SHP77 treated with DMSO at 0.1 percent for 48 hours (cell line): ENCODE results near the gene CCDC106.
A peak's percentile ranks its signal among the peaks of the same experiment; 100 is the strongest.

Experiments used
- DNase-seq: peaks from one replicate; lab custom pipeline; 2025; lab: John Stamatoyannopoulos, UW

Gene CCDC106

DNA sequence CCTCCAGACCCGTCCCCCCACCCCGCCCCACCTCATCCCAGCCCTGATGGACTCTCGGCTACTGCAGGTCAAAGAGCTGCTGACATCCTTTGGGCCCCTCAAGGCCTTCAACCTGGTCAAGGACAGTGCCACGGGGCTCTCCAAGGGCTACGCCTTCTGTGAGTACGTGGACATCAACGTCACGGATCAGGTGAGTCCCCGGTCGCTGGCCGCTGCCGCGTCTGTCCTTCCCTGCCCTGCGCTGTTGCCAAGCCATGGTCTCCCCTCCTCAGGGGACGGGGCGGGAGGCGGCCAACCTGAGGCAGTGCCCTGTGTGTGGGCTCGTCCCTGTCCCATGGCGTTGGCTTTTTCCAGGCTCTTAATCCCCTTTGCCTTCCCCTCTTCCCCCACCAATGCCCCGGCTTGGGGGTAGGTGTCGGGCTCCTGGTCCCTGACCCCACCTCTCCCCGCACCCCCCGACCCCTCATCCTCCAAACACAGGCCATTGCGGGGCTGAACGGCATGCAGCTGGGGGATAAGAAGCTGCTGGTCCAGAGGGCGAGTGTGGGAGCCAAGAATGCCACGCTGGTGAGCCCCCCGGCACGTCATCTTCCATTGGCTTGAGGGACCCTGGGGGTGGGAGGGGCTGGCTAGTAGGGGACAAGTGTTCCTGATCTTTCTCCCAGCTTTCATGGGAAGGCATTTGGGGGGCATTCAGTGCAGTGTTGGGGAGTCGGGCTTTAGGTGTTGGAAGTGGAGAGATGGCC lies 20.8 kb downstream of the CCDC106 start:
- no peak for DNase-seq

DNA sequence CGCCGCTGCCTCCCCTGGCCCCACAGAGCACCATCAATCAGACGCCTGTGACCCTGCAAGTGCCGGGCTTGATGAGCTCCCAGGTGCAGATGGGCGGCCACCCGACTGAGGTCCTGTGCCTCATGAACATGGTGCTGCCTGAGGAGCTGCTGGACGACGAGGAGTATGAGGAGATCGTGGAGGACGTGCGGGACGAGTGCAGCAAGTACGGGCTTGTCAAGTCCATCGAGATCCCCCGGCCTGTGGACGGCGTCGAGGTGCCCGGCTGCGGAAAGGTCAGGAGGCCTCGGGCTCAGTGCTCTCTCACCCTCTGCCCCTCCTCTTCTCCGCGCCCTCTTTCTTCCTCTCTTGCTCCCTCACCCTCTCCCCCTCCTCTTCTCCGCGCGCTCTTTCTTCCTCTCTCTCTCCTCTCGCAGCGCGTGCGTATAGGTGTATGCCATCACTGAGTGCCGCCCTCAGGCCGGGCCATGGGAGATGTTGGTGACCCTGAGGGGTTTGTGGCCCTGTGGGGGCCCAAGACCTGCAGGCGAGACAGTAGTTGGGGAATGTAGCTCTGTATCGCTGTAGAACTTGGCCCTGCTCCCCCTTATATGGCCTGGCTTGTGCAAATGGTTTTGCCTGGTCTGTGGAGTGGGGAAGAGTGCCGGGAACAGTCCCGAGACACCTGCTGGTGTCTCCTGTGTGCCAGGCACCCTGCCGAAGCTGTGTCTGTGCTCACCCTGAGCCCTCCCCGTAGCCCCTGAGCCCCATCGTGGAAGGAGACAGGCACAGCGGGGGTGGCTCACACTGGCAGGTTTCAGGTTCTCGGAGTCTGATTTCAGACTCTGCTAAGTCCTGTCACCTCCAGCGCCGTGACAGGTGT lies 21.6 kb downstream of the CCDC106 start:
- no peak for DNase-seq

DNA sequence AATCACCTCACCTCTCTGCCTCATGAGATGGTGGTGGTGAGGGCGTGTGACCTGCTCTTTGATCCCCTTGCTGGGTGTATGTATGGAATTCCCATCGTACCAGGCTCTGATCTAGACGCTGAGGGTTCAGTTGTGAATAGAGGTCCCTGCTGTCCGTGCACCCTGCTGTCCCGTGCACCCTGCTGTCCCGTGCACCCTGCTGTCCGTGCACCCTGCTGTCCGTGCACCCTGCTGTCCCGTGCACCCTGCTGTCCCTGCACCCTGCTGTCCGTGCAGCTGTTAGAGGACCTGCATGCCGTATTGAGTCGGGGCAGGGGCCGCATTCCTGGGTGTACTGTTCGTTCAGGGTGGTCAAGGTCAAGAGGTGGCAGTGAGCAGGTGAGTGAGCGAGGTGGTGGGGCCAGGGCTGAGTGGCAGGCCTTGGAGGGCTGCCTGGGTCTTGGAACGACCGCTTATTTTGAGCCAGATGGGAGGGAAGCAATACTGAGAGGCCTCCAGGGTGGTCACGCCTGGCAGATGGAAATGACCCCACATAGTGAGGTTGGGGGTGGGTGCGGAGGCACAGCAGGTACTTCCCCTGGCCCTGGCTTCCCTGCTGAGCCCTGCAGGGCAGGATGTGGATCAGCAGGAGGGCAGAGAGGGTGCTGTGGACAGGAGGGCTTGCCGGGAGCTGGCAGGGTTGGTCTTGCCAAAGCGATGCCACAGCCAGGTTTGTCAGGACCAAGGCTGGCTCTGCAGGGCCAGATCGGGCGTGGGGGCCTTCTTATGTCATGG lies 22.5 kb downstream of the CCDC106 start:
- DNase-seq = no peak

DNA sequence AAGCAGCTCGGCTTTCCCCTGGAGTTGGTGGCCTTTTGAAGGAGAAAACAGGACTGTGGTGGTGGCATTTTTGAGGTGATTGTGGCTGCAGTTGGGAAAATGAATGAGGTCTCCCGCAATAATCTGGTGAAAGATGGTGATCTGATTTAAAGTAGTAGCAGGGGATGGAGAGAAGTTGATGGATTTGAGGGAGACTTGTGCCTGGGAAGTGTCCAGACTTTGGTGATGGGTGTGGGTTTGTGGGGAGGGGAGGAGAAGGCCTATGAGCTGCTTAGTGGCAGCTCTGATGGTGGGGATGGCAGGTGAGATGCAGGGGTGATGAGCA lies 23.0 kb downstream of the CCDC106 start:
- DNase-seq = no peak

GRCh38 chr19:55672418-55672817 lies 24.4 kb downstream of the CCDC106 start:
- DNase-seq = no peak

DNA sequence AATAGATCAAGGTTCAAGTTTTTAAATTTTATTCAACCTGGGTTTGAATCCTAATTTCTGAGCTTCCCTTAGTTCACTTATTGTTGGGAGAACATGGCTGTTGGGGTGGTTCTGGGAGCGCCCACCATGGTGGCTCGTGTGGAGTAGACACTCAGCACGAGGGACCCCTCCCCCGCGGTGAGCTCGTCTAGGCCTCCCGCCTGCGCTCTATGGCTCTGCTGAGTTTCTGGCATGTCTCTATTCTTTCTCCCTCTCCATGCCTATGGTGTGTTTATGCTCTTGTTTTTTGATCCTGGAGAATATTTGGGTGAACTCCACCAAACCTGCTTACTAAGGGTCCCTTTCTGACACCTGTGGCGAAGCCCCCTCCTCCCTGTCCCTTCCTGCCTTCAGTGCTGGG lies 25.5 kb downstream of the CCDC106 start:
- DNase-seq = no peak

- no peak for DNase-seq
Measured at GRCh38 chr19:55673889-55674288, 25.9 kb downstream of the CCDC106 start.

- DNase-seq = no peak
Measured at GRCh38 chr19:55674459-55674840, 26.4 kb downstream of the CCDC106 start.

DNA sequence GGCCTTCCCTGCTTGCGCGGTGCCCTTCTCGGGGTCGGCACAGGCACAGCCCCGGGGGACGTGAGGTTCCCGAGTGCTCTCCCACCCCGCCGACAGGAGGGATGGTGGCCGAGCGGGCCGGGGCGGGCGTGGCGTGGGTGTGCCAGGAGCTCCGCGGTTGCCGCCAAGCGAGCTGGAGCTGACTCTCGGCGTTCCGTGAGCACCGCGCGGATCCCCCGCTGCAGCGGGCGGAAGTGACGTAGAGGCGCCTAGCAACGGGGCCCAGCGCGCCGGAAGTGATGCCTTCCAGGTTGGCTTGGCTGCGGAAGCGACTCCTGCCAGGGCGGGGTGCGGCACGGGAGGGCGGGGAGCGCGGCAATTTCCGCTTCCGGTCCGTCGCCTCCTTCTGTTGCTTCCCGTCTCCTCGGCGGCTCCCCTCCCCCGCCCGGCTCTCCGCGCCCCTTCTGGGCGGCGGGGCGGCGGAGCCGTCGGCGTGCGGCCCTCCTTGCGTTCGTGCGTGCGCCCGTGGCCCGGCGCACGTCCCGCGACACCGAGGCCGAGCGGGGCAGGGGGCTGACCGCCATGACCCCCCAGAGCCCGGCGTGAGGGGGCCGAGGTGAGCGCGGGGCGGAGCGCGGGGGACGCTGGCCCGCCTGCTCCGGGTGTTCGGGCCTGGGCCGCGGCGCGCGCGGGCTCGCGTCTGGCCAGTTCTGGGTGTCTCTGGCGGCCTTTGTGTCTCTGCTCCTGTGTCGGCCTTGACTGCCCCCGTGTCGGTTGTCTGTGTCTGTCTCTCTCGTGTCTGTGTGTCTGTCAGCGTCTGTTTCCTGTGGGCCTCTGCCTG lies 27.0 kb downstream of the CCDC106 start, which contains the start of gene EPN1:
TSS of gene EPN1 (plus strand) at position 386 of the 820 bp plus-strand sequence. CDS start 3,402 bp downstream, outside the sequence.
- DNase-seq = peak; percentile 87

GRCh38 chr19:55675661-55676354 lies 27.8 kb downstream of the CCDC106 start:
- DNase-seq = no peak

DNA sequence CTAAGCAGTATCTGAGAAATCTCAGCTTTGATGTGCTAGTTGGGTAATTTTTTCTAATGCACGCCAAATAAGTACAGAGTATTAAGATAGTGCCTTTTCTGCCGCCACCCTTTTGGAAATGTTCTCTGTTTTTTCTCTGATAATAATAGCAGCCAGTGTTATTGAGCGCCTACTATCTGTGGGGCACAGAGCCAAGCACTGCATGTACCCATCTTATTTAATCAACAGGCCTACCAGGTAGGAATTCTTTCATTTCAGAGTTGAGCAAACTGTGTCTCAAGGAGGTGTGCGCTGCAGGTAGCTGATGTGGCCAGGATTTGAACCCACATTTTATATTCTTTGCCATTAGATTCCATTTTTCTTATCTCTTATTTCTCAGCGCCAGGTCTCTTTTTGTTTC lies 28.4 kb downstream of the CCDC106 start:
- DNase-seq = no peak

DNA sequence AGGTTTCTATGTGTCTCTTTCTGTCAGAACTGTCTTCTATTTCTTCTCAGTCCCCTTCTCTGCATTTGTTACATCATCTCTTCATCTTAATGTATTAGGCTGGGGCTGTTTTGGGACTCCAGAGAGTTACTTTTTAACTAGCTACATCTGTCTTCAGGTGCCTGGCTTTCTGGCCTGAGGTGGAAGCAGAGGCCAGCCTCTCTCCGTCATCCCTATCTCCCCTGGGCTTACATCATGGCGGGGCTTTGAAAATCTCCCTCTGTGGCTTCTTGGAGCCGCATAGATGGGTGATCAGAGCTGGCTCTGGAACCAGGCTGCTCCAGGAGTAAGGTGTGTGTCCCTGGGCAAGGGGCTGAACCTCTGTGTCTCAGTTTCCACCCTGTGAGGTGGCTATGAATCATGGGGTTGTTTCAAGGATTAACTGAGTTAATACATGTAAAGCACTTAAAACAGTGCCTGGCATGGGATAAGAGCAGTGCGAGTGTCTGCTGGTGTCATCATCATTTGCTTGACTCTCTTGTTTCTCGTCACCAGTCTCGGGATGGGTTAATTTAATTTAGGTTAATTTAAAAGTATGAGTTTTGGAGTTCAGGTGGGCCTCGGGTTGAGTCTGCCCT lies 29.0 kb downstream of the CCDC106 start:
- DNase-seq = no peak

DNA sequence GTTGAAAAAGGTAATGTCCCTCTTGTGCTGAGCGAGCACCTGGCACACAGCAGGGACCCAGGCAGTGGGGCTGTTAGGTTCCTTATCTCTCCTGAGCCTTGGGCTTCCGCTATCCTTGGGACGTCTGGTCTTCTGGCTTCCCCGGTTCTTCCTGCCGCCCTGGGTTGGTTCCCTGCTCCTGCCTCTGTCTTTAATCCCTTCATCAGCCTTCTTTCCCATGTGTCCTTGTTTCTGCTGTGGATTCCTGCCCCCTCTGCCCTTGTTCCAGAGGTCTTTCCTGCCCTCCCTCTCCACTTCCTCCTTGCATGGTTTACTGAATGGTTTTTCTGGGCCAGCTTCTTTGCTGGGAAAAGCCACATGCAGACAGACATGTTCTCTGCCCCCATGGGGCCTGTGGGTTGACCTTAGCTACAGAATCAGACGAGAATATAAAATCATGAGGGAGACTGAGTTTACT lies 29.6 kb downstream of the CCDC106 start:
- no peak for DNase-seq

GRCh38 chr19:55678121-55678671 lies 30.2 kb downstream of the CCDC106 start:
- no peak for DNase-seq

- DNase-seq = no peak
Measured at GRCh38 chr19:55679343-55680257, 31.6 kb downstream of the CCDC106 start.

DNA sequence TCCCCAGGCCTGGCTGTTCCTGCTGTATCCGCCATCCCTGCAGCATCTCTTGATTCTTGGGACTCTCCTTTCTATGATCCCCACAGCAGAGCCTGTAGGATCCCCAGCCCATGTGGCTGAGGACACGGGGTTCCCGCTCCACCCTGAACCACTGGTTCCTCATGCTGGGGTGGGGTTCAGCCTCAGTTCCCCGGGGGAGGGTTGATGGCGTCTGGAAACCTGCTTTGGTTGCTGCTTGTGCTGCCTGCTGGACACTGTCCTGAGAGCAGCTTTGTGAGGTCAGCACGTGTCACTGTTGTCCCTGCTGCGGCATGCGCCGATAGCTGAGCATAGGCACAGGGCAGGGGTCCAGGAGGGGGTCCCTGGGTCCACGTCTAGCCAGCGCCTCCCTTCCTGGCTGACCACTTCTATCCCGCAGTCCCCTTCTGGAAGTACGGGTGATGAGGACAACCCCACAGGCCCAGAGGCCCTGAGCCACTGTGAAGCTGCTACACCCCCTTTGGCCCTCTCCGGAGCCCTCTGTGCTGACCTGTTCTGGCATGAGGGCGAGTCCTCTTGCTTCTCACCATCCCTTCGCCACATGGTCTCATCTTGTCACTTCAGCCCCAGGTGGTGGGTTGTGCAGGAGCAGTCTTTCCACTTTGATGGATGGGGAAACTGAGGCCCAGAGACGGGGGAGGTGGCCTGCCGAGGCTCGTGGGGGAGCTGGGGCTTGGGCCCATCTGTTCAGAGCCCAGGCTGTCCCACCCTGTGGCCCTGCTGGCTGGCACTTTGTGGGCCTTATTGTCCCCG lies 32.5 kb downstream of the CCDC106 start:
- DNase-seq = no peak

- DNase-seq = no peak
Measured at GRCh38 chr19:55681131-55682092, 33.4 kb downstream of the CCDC106 start.
